ENCODE results near the gene HOXB7. TPM values are rescaled to one million over a fixed set of nuclear protein-coding genes. Genes with fewer than 3 reads are reported as not detected.

The HOXB7 gene
- total and polyA plus RNA-seq, 2 of the 13 experiments (the other 11 are each of a cell fraction or from before 2014, with no cell fraction given), result 0.04 TPM; not detected in 1

GRCh38 chr17:48618256-48618896 lies 7.6 kb upstream of the HOXB7 start (continued):
- TF ChIP-seq HMGXB4 (CRISPR knock-in tag; IDR thresholded peaks at IDR 0.05; ENCODE audit: borderline replicate concordance in 1 of 2, low read depth in 1 of 2) (0 out of 4 replicates have a peak, but pooled peaks of 1 of the 2 experiments have one; percentile 35), EED (CRISPR knock-in tag; IDR thresholded peaks at IDR 0.05) (no peak), CTCF (CRISPR knock-in tag; IDR thresholded peaks at IDR 0.05) (peak; percentile 94), ZNF570 (CRISPR knock-in tag; IDR thresholded peaks at IDR 0.05; ENCODE audit: borderline replicate concordance) (no peak), MTF2 (CRISPR knock-in tag; IDR thresholded peaks at IDR 0.05; ENCODE audit: borderline replicate concordance) (peak; percentile 100), MIER2 (CRISPR knock-in tag; IDR thresholded peaks at IDR 0.05) (no peak), SIX4 (CRISPR knock-in tag; IDR thresholded peaks at IDR 0.05) (no peak), SMARCC2 (IDR thresholded peaks at IDR 0.05) (no peak), NR2F1 (CRISPR knock-in tag; IDR thresholded peaks at IDR 0.05) (no peak), CCDC6 (CRISPR knock-in tag; IDR thresholded peaks at IDR 0.05) (no peak), DRAP1 (CRISPR knock-in tag; IDR thresholded peaks at IDR 0.05) (peak; percentile 51; the same call in 1 of the 2 replicates), ZNF780A (CRISPR knock-in tag; IDR thresholded peaks at IDR 0.05) (no peak), ZNF607 (CRISPR knock-in tag; IDR thresholded peaks at IDR 0.05; ENCODE audit: borderline replicate concordance) (no peak), RAD21 (CRISPR knock-in tag; IDR thresholded peaks at IDR 0.05) (peak; percentile 97), ZFP41 (CRISPR knock-in tag; IDR thresholded peaks at IDR 0.05; ENCODE audit: borderline replicate concordance) (no peak), HNF4A (CRISPR knock-in tag; IDR thresholded peaks at IDR 0.05) (no peak), POLR2AphosphoS2 (IDR thresholded peaks at IDR 0.05; ENCODE audit: low read depth, low read length) (no peak), CBFB (CRISPR knock-in tag; IDR thresholded peaks at IDR 0.05) (0 out of 2 replicates have a peak, but pooled peaks have one; percentile 32), TSC22D2 (CRISPR knock-in tag; IDR thresholded peaks at IDR 0.05; ENCODE audit: borderline replicate concordance) (0 out of 2 replicates have a peak, but pooled peaks have one; percentile 42), ZNF280D (CRISPR knock-in tag; IDR thresholded peaks at IDR 0.05) (no peak)

Measured in HepG2 (cell line).